Epithelial cell of proximal tubule (primary cell): Measurements from ENCODE around the gene RPAIN. TPM values are rescaled to one million over a fixed set of nuclear protein-coding genes. Genes with fewer than 3 reads are reported as not detected.

ENCODE experiments used
- DNase-seq: peaks from one replicate; pipeline ENCODE4 v3.0.0-alpha.2; 2011; ENCODE audit warnings: low read depth
- H3K4me3 ChIP-seq: 2 replicates; pipeline ENCODE4 v1.5.1; 2011; ENCODE audit warnings: low read depth, mild to moderate bottlenecking, low read length
- CTCF ChIP-seq: conservative IDR thresholded peaks from 2 replicates; pipeline ENCODE4 v1.5.1; 2012; ENCODE audit warnings: low read depth, mild to moderate bottlenecking, low read length
- total RNA-seq: library from RNA; depleted of rRNA; stranded (reverse); fragments of >200 nt; gene quantifications from 2 replicates; pipeline ENCODE4 v1.2.3, GENCODE V29; 2015

The RPAIN gene
- total RNA-seq, 1 donor from 2014 or later = 25.2 TPM

GRCh38 chr17:5438716-5439445 lies 18.9 kb downstream of the RPAIN start, which contains the start of gene C1QBP:
TSS of gene C1QBP (minus strand) at chr17:5439155. CDS start at chr17:5439073, 82 bp downstream.
- TF ChIP-seq CTCF = peak; percentile 92
- H3K4me3 ChIP-seq = peak within 1 kb of the TSS; percentile 80
- DNase-seq = peak; percentile 47

GRCh38 chr17:5439446-5439764 lies 19.4 kb downstream of the RPAIN start:
- TF ChIP-seq CTCF = no peak
- H3K4me3 ChIP-seq = peak overlapping the region; percentile 80
- no peak for DNase-seq

- H3K4me3 ChIP-seq = no peak overlapping the region
- no peak for TF ChIP-seq CTCF
- no peak for DNase-seq
Measured at GRCh38 chr17:5443728-5444127, 23.7 kb downstream of the RPAIN start.

- no peak overlapping the region for H3K4me3 ChIP-seq
- no peak for DNase-seq
- no peak for TF ChIP-seq CTCF
Measured at GRCh38 chr17:5444209-5444608, 24.2 kb downstream of the RPAIN start.

- no peak overlapping the region for H3K4me3 ChIP-seq
- no peak for DNase-seq
- no peak for TF ChIP-seq CTCF
Measured at GRCh38 chr17:5446786-5447185, 26.8 kb downstream of the RPAIN start.

- no peak for TF ChIP-seq CTCF
- DNase-seq = no peak
- H3K4me3 ChIP-seq = no peak overlapping the region
Measured at GRCh38 chr17:5464717-5465507, 44.9 kb downstream of the RPAIN start.
